ENCODE measurements around the gene STIM1.
A peak's percentile ranks its signal among the peaks of the same experiment; 100 is the strongest.
"Not testable (repeated sequence)": the region's sequence is repeated elsewhere in the genome, so short reads cannot be mapped to it uniquely, and the experiment has no call there.

STIM1 gene

DNA sequence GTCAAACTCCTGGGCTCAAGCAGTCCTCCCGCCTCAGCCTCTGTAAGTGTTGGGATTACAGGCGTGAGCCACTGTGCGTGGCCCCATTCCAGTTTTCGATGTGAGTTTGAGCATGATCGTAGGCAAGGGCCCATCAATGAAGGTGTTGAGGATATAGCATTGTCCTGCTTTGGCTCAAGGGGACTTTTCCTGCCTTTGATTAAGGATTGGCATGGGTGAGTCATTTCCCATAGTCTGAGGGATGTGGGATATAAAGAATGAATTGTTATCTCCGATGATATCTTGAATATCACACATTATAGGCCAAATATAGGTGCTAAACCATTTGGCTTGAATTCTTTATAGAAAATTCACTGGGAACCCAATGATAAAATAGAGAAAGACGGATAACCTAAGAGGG is 30.4 kb downstream of the STIM1 start:
- DNase-seq (ENCODE audit: low read depth, low spot score) = no peak

DNA sequence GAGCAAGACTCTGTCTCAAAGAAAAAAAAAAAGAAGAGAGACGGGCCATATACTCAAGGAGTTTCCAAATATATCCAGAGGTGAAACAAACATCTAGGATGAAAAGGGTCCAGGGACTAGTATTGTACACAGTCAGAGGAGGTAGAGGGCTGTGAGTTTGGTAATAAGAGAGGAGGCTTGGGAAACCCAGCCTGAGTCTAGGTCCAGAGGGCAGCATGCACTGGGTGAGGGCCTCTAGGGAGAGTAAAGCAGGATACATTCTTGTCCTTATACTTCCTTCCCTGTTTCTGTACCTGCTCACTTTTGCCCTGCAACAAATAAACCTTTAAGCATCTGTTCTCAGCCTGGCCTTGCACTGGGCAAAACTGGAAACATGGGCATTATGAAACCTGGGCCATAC is 31.5 kb downstream of the STIM1 start:
- no peak for DNase-seq (ENCODE audit: low read depth, low spot score)

DNA sequence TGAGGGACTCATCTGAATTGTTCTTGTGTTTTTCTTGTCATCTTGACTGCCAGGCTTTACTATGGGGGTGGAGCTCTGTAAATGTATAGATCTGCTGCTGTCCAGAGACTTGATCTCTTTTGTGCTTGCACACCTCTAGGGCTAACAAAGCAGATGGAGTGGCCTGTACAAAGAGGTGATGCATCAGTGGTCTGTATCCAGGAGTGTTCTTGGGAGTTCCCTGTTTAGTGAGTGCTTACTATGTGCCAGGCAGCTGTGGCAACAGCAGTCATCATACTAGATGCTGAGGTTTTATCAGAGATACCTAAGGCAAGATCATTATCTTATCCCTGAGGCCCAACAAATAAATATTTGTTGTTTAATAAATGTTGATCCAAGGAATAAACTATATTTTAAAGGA is 33.4 kb downstream of the STIM1 start:
- no peak for DNase-seq (ENCODE audit: low read depth, low spot score)

DNA sequence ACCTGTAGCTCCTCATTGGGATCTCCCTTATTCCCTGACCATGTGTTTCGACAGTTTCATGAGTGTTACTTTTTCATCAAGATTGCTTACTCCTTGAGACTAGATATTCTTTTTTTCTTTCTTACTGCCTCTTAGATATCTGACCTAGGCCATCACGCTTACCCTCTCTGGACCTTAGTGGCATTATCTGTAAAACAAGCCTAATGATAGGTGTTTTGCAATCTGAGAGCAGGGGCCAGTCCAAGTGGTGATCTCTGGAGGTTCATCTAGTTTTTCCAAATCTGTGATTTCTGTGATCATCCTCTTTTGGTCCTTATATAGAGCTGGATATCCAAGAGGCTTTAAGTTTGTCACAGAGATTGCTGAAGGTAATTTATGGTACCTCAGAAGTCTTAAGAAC is 34.5 kb downstream of the STIM1 start:
- DNase-seq (ENCODE audit: low read depth, low spot score) = no peak

DNA sequence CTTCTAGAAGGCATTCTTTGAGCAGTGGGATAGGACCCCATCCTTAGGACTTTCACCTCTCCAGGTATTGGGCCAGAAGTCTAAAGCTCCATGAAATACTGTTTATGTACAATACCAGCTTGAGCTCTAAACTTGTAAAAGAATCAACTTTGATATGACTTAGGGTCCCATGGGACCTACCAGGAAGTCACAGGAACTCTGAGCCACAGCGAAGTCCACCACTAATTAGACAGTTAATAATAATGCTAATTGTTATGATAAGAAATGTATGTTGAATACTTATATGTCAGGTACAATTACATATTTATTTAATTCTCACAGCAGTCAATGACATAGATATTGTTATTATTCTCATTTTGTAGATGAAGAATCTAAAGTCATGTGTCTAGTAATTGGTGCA is 35.3 kb downstream of the STIM1 start:
- no peak for DNase-seq (ENCODE audit: low read depth, low spot score)

DNA sequence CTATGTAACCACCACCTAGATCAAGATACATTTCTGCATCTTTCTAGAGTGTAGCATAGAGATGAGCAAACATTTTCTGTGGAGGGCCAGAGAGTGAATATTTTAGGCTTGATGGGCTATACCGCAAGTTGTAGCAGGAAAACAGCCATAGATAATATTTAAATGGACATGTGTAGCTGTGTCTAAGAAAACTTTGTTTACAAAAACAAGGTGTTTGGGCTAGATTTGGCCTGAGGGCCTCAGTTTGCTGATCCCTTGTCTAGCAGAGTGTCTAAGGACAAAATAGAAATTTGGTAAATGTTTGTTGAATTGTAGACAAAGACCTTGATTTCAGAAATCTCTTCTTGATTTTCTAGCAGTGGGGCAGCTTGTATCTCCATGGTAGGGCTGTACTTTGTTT is 36.3 kb downstream of the STIM1 start:
- no peak for DNase-seq (ENCODE audit: low read depth, low spot score)

DNA sequence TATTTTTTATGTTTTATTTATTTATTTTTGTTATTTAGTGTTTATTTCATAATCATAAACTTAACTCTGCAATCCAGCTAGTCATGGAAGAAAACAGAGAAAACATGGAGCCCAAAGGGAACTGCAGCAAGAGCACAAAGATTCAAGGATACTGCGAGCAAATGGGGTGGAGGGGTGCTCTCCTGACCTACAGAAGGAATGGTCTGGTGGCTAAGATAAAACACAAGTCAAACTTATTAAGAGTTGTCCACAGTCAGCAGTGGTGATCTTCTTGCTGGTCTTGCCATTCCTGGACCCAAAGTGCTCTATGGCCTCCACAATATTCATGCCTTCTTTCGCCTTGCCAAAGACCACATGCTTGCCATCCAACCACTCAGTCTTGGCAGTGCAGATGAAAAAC is 36.7 kb downstream of the STIM1 start:
- no peak for DNase-seq (ENCODE audit: low read depth, low spot score)

DNA sequence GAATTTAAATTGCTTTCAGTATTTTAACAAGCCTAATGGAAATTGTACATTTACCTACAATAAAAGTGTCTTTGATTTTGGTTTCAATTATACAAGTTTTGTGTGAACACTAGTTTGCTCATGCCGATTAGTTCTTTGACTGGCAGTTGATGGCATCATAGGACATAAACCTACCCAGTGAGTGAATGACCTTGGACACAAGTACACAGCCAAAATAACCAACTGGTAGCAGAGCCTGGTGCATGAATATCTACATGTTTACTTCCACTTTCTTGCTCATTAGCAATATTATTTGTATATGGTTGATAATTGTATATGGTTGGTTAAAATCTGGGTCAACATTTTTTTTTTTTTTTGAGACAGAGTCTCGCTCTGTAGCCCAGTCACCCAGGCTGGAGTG is 37.8 kb downstream of the STIM1 start:
- DNase-seq (ENCODE audit: low read depth, low spot score) = no peak

DNA sequence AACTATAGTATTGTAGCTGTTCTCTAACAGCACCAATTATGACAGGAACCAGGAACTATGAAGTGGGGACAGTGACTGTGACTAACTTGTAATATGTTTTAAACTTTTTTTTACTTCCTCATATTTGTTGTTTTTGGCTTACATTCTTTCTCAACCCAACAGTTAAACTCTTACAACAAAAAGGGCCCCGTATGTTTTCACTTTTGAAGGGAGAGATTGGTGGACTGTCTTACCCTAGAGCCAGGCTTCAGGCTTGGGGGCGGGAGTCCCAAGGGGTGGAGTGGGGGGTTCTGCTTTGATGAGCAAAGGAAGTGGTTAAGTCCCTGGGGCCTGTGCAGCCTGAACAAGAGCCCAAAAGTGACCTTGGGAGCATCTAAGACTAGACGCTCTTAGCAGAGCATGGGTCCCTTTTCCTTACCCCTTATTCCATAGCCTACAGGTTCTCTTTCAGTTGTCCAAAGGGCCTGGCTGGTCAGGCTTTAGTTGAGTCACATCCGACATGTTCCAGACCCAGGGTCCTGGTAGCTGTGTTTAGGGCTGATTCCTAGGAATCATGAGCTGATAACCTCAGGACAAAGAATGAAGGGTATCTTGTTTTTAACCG is 38.8 kb downstream of the STIM1 start:
- no peak for DNase-seq (ENCODE audit: low read depth, low spot score)

DNA sequence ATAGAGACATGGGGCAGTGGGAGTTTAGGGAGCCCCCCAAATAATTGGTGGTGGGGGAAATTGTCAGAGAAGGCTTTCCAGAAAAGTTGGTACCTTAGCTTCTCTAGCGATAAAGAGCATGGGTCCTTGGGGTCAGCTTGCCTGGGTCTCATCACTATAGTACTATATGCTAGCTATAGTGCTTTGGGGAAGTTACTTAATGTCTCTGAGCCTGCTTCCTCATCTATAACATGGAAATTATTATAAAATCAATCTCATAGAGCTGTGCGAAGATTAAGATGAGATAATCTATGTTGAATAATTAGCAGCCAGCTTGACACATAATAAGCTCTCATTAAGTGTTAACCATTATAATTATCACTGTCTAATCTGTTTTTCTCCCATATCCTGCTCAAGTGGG is 41.2 kb downstream of the STIM1 start:
- no peak for DNase-seq (ENCODE audit: low read depth, low spot score)

DNA sequence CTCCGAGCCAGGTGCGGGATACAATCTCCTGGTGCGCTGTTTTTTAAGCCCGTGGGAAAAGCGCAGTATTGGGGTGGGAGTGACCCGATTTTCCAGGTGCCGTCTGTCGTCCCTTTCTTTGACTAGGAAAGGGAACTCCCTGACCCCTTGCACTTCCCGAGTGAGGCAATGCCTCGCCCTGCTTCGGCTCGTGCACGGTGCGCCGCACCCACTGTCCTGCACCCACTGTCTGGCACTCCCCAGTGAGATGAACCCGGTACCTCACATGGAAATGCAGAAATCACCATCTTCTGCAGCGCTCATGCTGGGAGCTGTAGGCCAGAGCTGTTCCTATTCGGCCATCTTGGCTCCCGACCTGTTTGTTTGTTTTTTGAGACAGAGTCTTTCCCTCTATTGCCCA is 44.8 kb downstream of the STIM1 start:
- DNase-seq (ENCODE audit: low read depth, low spot score) = not testable (repeated sequence)

DNA sequence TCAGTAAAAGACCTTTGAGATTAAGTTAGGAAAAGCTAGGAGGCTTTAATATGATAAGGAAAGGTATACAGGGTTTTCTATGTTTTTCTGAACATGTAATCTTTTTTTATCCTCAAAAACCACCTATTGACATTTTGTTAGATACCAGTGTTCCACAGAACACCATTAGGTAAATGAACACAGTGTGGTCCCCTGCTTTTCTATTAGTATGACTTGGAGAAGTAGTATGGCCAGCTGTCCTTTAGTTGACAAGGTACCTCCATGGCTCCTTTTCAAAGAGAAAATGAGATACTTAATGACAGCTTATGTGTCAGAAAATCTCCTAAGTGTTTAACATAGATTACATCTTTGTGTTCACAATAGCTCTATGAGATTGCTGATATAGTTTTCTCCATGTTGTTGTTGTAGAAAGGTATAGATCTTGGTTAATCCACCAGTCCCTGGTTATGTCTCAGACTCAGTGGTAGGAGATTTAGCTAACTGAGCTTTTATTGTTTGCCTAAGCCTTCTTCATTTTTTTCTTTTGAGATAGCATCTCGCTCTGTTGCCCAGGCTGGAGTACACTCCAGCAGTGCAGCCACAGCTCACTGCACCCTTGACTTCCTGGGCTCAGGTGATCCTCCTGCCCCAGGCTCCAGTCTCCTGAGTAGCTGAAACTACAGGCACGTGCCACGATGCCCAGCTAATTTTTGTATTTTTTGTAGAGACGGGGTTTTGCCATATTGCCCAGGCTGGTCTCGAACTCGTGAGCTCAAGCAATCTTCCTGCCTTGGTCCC is 46.0 kb downstream of the STIM1 start:
- no peak for DNase-seq (ENCODE audit: low read depth, low spot score)

DNA sequence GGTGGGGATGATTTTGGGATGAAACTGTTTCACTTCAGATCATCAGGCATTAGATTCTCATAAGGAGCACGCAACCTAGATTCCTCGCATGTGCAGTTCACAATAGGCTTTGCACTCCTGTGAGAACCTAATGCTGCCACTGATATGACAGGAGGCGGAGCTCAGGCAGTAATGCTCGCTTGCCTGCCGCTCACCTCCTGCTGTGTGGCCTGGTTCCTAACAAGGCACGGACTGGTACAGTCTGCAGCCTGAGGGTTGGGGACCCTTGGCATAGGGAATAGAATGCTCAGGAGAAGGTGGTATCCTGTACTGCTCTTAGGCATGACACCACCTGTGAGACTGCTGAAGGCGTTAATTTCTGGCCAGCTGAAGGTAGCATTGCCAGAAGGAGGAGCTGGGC is 47.0 kb downstream of the STIM1 start:
- no peak for DNase-seq (ENCODE audit: low read depth, low spot score)

DNA sequence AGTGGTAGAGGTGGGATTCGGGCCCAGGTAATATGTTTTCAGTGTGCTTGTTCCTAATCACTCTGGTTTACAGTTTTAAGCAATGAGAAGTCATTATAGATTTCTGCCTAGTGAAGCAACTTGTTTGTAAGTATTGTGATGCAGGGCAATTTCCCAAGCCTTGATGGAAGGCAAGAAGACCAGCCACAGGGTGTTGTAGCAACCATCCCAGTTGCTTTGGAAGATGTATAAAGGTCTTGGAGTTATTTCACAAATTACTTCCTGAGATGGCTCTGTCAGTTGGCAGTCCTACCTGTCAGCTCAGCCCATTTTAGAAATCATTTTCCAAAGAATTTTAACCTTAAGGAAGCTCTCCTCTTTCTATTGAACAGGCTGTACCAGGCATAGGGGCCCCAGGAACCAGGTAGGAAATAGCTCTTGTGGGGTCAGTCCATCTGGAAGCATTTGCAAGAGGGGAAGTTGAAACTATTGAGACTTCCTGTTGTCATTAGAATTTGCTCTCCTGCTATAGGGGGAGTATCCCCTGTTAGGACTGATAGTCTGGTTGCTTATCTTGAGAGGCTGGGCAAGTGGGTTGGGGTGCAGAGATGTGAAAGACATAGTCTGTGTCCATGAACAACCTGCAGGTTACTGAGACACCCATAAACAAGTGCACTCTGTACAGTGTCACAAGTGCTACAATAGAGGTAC is 47.9 kb downstream of the STIM1 start:
- no peak for DNase-seq (ENCODE audit: low read depth, low spot score)

DNA sequence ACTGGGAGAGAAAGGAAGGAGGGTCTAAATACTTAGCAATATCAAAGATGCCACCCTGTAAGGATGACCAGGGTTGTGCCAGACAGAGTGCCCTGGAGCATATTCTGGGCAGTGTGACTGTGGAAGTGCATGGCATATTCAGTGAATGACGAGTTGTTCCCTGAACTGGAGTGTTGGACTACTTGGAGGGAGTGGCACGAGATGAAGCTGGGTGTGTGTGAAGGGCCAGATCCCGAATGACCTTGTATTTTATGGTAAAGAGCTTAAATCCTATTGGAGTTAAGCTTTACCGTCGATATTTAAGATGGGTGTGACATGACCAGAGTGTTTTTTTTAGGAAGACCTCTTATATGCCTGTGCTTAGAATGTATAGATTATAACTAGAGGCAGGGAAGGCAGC is 48.8 kb downstream of the STIM1 start:
- DNase-seq (ENCODE audit: low read depth, low spot score) = no peak

DNA sequence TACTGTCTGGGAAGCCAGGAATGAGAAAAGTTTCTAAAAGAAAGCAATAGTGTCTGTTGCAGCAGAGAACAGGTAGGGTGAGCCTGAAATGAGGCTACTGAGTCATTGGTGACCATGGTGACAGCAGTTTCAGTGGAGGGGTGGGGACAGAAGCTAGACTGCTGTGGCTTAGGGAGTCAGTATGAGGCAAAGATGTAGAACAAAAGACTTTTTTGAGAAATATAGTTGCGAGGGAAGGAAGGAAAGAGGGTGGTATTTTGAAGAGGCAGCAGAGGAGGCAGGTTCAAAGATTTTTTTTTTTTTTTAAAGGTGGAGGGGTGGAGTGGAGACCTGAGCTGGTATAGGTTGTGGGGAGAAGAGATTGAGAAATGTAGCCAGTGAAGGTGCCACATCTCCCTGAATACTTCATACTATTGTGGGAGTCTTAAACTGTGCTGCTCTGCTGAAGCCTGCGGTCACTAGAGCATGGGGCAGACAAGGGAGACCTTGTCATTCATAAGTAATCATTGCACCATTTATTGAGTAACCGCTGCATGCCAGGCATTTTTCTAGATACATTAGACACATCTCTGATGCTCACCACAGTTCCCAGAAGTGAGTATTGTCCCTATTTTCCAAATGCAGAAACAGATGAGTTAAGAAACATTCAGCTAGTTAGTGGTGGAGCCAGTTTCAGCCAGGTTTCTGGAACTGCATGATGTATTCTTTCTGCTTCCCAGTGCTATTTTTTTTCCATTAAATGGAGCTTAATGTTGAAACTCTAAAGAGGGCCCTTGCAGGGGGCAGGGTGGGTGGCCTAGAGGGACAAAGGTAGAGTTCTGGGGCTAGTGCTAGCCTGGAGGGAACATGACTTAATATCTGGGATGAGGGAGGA is 49.9 kb downstream of the STIM1 start:
- peak; percentile 32 for DNase-seq (ENCODE audit: low read depth, low spot score)

DNA sequence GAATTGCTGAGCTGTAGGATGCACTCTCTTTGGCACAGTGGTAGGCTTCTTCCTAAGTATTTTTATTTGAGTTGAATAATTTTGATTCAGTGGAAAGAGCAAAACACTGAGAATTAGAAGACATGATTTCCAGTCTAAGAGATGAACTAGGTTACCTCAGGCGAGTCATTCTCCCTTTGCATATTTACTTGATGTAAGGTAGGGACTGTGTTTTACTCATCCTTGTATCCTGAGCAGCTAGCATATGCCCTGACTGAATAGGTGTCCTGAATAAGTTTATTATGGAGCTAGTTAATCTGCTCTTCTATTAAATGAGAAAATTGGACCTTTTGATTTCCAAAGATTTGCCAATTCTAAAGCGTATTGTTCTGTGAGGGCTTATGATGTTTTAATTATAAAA is 50.7 kb downstream of the STIM1 start:
- DNase-seq (ENCODE audit: low read depth, low spot score) = no peak

DNA sequence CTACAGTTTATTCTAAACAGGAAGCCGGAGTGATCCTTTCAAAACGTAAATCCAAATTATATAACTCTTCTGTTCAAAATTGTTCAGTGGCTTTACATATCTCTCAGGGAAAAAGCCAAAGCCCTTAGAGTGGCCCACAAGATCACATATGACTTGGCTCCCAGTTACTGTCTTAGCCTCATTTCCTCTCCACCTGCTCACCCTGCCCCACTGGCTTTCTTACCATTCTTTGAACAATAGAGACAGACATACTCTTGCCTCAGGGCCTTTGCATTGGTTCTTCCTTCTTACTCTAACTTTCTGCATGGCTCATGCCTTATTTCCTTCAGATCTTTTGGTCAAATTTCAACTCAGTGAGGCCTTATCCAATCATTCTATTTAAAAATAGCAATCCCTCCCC is 52.1 kb downstream of the STIM1 start:
- DNase-seq (ENCODE audit: low read depth, low spot score) = no peak

DNA sequence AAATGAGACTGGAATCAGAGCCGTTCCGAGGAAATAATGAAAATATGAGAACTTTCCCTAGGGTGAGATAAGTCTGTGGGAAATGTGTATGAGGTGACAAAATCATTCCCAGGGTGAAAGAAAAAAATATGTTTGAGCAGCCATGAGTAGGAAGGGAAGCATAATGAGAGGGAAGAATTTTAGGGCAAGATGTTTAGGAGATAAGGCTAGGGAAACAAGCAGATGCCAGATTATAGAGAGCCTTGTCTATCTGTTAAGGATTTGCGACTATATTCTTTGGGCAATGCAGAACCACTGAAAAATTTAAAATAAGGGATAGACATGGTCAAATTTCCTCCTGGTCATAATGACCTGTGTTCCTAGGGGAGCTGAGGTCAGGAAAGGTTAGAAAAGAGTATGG is 54.4 kb downstream of the STIM1 start:
- no peak for DNase-seq (ENCODE audit: low read depth, low spot score)

DNA sequence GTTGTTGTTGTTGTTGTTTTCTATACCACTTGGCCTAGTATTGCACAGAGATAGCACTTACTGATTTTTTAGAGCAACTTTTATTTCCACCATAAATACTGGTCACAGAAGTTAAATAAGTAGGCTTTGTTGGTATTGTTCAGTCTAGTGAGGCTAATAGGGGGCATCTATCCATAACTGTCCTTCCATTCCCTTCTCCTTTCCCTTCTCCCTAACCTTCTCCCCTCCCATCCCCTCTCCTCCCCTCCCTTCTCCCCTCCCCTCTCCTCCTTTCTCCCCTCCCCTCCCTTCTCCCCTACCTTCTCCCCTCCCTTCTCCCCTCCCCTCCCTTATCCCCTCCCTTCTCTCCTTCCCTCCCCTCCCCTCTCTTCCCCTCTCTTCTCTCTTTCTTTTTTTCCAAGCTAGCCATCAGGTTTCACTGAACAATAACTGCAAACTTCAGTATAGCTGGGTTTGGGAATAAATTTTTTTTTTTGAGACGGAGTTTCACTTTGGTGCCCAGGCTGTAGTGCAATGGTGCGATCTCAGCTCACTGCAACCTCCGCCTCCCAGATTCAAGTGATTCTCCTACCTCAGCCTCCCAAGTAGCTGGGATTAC is 56.5 kb downstream of the STIM1 start:
- DNase-seq (ENCODE audit: low read depth, low spot score) = no peak

DNA sequence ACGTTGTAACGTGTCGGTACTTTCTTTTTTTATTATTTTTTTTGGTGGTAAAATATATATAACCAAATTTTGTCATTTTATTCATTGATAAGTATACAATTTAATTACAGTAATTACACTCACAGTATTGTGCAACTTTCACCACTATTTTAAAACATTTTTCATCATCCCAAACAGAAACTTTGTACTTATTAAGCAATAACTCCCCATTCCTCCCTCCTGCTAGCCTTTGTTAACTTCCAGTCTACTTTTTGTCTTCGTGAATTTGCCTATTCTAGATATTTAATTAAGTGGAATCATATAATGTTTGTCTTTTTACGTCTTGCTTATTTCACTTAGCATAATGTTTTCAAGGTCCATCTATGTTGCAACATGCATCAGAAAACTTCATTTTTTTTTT is 58.5 kb downstream of the STIM1 start:
- no peak for DNase-seq (ENCODE audit: low read depth, low spot score)

DNA sequence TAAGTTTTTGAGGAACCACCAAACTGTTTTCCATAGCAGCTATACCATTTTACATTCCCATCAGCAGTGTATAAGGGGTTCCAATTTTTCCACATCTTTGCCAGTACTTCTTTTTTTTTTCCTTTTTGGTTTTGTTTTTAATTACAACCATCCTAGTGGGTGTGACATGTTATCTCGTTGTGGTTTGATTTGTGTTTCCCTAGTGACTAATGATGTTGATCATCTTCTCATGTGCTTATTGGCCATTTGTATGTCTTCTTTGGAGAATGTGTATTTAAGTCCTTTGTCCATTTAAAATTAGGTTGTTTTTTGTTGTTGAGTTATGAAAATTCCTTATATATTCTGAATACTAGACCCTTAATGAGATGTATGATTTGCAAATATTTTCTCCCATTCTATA is 59.3 kb downstream of the STIM1 start:
- DNase-seq (ENCODE audit: low read depth, low spot score) = no peak

Data from activated naive CD8-positive, alpha-beta T cell treated with anti-CD3 and anti-CD28 coated beads, Interleukin-2, amount 50 U/mL, for 16 hours (primary cell).